NCI-H2029 treated with DMSO at 0.1 percent for 48 hours (cell line): ENCODE results near the gene NFYB.
"Not testable (repeated sequence)": the region's sequence is repeated elsewhere in the genome, so short reads cannot be mapped to it uniquely, and the experiment has no call there.

Experiments
- DNase-seq: peaks from one replicate; lab custom pipeline; 2025; lab: John Stamatoyannopoulos, UW

NFYB gene

DNA sequence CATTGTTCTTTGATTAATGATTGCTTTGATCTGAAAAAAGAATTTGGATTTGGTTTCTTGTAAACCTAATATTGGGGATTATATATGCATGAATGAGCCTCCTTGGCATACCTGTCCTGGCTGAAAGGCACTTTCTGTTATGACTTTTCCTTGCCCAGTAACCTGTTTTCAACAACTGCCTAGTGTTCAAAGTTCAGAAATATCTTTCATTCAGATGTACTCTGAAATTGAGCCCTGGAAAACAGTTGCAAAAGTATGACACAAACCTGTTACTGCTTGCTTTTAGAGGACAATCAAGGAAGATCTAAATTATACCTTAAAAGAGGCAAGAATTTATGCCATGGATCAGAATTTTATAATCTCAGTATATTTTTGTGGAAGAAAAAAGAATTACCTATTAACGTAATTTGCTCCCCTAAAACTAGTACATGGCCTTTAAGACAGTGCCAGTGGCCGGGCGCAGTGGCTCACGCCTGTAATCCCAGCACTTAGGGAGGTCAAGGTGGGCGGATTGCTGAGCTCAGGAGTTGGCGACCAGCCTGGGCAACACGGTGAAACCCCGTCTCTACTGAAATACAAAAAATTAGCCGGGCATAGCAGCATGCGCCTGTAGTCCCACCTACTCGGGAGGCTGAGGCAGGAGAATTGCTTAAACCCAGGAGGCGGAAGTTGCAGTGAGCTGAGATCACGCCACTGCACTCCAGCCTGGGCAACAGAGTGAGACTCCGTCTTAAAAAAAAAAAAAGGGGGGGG, 23.0 kb downstream of the NFYB start:
- DNase-seq: not testable (repeated sequence)

DNA sequence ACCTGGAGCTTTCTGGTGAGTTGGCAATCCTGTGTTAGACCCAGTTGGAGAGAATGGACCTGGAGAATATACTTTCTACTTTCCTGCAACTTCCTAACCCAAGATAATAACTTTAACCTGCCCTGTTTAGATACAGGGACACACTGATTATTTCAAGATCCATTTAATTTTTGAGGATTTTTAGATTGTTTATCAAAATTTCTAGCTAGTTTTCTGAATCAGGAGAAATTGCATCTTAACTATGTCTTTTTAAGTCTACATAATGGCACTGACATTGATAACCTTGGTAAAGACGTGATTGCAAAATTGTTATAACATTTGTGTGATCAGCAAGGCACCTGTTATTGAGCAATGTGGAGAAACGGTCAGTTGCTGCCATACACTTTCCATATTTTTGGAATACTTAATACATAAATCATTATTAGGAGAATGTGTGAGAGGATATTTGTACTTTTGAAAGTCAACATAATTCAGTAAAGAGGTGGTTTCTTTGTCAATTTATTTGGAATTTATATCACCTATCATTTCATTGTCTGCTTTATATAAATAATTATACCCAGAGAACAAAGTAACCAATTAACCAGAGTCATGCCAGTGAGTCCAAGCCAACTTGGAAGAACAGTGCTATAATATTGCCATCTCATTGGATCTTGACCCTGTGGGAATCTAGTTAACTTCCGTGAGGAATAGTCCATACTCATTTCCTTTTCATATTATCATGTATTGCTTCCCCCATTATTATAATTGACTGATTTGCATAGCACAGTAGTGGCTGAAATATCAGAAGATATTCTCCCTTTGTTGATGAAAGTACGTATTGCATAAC, 28.4 kb downstream of the NFYB start:
- no peak for DNase-seq

DNA sequence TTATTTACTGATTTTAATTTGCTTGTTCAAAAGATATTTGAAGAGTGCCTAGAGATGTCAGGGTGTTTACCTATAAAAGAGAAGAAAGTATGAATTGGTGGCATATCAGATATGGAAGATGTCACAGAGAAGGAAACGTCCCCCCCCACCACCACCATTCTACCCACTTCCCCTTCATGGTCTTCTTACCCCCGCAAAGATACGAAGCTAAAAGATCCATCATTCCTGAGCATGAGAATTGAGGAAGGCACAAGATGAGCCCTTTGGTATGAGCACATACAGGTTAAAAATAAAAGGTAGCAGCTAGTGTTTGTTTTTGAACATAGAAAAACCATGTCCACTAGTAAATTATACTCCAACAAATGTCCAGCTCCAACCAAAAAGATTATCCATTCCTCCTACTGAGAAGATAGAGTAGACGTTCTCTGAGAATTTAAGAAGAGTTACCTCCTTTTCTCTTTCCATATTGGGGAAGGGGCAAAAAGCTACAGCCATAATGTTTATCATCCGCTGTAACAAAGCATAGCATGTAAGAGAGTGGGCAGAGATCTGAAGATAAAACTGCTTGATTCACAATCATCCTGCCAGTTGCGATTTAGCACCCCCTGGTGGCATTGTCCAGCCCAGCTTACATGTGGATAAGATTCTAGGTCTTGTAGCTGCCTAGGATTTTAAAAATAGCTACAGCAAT, 29.1 kb downstream of the NFYB start:
- DNase-seq: peak; percentile 64

DNA sequence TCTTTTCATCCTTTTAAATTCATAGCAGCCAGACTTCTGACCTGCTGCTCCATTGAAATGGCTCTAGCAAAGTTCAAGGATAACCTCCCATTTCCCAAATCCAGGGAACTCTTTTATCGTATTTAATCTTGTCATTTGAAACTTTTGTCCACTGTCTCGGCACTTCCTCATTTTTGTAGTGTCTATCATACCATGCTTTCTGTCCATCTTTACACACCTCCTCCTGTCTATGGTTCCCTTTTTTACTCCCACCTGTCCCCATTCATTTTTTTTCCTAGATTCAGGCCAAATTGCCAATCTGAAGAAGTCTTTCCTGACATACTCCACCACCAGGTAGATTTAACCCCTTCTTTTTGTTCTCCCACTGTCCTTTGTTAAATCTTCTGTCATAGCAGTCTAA, 31.0 kb downstream of the NFYB start:
- DNase-seq: no peak

DNA sequence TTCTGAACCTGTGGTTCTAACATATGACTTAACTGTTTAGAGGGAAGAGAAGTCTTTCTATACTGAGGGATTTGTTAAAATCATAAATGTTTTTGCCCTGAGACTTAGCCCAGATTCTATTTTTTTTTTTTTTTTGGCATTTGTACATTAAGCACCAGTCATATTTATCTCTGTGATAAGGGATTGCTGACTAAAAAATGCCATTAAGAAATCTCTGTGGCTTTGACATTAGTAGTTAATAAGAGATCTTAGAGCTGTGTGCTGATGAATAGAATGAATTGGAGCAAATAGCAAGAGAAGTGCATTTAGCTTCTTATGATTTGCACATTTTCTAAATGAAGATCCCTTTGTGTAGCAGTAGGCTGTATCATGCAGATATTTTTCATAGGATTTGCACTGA, 32.5 kb downstream of the NFYB start:
- no peak for DNase-seq

DNA sequence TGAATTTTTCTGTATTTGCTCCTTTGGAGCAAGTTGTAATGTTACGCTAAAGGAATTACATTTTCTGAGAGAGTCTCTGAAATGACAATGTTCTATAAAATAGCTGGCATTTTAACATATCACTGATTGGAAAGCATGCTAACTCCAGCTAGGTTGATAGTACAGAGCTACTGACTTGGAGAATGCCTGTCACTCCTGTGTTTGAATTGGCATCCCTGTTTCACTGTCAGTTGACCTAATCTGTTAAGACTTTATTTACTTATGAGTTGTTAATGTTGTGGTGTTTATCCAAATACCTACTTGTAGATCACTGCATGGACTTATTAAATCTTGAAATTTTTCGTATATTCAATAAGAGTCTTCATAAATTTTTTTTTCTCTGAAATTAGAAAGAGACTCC, 40.1 kb downstream of the NFYB start:
- no peak for DNase-seq

DNA sequence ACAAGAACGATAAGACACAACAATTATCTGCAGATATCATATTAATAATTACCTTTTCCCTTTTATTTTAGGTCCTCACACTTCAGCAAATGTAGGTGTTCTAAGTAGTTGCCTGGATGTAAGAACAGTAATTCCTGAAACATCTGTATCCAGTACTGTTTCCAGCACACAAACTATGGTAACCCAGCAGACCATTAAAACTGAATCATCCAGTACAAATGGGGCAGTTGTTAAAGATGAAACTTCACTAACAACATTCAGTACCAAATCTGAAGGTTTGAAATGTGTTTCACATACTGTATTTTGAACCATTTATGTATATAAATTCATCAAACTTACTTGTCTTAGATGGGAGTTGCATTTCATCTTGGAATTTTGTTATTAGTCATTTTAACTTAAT, 42.7 kb downstream of the NFYB start:
- DNase-seq: no peak

DNA sequence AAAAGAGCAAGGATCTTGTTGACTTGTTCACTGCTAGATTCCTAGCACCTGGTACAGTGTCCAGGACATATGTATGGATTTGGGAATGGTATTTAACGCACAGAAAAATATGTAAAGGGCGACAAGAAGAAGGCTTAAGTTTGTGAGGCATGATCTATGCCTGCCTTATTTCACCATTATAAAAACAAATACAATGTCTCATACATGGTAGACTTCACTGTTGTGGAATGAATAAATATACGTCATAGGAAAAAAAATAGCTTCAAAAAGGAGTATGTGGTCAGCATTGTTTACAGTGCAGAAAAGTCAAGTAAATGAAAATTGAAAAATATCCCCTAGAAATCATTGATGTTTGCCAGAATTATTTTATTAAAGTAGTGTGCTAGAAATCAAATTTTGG, 43.7 kb downstream of the NFYB start:
- no peak for DNase-seq

DNA sequence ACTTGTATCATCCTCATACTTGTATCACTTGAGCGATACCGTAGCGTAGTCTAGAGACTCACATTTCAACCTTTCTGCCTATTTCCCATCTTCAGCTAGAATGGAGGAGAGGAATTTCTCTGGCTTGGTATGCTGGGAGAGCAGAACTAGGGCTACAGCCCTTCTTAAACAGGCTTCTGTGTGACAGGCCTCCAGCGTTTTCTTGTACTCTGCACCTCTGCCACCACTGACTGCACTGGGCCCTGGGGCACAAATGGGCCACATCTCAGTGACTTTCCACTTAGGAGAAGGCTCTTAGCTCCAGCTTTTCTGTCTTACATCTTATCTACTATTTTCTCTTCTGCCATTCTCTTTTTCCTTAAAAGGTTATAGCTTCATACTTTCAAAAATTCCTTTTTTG, 46.9 kb downstream of the NFYB start:
- no peak for DNase-seq

DNA sequence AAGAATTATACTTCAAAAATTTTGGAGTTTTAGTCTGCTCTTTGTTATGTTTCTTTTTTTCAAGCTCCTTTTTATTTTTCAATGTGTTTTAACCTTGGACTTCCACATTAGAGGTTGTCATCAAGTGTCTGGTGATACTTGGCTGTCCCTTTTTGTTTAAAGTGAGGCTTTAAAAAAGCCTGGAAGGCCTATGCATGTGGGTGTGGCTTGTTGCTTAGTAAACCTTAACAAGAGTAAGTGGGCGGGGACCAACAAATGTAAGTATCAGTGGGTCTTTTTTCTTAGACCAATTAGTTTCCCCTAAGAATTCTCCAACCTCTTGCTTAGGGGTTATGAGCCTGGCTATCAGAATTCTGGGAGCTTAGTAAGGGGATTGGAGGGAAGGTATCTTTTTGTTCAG, 47.3 kb downstream of the NFYB start:
- no peak for DNase-seq

DNA sequence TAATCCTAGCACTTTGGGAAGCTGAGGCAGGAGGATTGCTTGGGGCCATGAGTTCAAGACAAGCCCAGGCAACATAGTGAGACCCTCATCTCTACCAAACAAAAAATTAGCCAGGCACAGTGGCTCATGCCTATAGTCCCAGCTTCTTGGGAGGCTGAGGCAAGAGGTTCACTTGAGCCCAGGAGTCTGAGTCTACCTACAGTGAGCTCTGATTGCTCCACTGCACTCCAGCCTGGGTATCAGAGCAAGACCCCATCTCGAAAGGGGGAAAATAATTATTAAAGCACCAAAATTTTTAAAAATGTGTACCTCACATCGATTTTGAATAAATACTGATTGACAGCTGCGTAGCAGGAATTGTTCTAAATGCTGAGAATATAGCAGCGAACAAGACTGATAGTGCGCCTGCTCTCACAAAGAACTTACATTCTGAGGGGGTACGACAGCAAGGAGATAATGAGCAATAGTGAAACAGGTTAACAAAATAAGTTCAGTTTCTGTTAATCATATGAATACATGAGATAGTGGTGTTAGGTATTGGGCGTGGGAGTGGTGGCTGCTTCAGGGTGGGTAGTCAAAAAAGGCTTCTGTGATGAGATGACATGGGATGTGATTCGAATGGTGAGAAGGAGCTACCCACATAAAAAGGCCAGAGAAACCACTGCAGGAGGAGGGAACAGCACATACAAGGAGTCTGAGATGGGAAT, 54.1 kb downstream of the NFYB start:
- no peak for DNase-seq

DNA sequence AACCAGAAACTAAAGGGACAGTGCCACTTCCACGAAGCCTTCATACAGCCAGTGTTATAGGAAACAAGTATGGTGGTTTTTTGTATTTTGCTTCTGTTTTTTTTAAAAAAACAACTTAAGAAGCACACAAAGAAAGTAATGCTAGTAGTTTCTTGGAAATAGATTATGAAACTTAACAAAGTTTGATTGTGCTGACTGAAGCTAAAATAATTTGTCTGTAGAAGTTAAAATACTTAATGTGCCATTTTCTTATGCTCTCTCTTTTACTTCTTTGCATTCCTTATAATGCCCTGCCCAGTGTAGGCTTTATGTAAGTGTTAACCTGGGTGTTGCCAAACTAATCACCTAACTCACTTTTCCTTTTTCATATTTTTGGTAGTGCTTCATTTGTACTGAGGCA, 57.2 kb downstream of the NFYB start:
- no peak for DNase-seq

DNA sequence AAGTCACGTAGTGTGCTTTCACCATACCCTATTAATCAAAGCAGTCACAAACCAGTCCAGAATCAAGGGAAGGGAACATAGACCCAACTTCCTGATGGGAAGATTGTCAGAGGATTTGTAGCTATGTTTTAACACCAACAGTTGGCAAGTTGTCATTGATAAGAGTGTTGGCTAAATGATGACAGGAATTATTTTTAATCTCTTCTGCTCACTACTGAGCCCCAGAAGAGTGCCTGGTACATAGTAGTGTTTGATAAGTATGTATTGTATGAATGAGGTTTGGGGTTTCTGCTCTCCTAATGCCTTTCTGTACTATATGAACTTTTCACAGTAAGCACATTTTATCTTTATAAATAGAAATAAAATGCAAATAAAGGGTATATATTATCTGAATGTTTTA, 59.0 kb downstream of the NFYB start:
- no peak for DNase-seq

DNA sequence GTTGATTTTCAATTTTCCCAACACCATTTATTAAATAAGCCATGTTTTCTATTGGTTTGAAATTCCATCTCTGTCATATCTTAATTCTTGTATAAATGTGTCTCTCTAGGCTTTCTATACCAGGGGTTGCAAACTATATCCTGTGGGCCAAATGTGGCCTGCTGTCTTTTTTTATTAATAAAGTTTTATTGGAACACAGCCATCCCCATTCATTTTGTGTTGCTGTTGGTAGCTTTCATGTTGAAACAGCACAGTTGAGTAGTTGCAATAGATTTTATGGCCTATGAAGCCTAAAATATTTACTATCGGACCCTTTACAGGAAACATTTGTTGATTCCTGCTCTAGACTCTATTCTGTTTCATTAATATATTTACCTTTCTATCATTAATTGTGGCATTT, 64.3 kb downstream of the NFYB start:
- DNase-seq: no peak

DNA sequence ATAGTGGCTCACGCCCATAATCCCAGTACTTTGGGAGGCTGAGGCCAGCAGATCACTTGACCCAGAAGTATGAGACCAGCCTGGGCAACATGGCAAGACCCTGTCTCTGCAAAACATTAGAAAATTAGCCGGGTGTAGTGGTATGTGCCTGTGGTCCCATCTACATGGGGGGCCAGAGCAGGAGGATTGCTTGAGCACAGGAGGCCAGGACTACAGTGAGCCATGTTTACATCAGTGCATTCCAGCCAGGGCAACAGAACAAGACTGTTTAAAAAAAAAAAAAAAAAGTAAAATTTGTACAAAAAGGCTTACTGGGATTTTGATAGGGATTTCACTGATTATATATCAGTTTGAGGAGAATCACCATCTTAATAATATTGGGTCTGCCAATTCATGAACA, 65.9 kb downstream of the NFYB start:
- DNase-seq: no peak
